ENCODE measurements around the gene CCNJ.

The CCNJ gene

GRCh38 chr10:96061232-96061631 is 17.8 kb downstream of the CCNJ start:
- DNase-seq, result no peak

GRCh38 chr10:96072674-96073073 is 29.3 kb downstream of the CCNJ start:
- DNase-seq, result no peak

GRCh38 chr10:96073722-96074121 is 30.3 kb downstream of the CCNJ start:
- no peak for DNase-seq

DNA sequence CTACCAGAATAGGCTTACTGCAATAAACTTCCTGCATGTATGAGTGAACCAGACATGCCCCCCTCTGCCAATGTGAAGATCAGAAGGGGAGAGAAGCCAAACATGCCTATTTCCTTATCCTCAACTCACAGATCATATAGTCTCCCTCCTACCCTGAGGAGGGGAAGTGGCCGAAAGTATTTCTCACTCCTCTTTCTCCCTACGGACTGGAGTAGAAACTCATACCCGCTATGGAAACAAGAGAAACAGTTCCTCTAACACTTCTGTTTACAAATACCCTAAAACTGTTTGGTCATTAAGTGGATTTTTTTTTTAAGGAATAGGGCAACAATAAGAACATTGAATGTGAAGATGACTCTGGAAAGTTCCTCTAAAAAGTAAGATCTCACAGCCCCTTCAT is 31.4 kb downstream of the CCNJ start:
- DNase-seq, result no peak

DNA sequence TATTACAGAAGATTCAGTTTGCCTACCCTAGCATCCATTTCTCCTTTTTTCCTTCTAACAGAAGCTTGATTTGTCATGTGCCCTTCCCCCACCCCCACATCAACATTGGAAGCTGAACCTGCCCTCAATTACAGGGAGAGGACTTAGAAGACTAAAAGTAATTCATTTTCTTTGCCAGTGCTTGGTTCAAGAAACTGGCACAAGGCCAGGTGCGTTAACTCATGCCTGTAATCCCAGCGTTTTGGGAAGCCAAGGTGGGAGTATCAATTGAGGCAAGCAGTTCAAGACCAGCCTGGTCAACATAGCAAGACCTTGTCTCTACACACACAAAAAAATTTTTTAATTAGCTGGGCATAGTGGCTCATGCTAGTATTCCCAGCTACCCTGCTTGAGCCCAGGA is 32.6 kb downstream of the CCNJ start:
- no peak for DNase-seq

DNA sequence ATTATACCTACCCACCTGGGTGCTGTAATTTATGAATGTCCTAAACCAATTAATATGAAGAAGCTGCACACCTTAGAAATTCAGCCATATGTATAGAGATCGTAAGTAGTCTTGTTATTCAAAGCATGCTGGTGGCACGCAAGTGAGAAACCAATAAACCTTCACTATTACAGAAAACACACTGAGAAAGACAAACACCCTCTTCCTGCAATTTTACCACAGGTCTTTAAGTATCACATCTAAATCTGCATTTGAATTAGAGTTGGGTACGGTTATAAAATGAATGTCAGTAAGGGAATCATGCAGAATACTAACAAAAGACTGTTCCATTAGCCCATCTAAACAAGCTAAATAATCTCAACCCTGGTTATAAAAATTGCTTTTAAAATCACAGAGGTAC is 33.8 kb downstream of the CCNJ start:
- no peak for DNase-seq

GRCh38 chr10:96082153-96082552 is 38.8 kb downstream of the CCNJ start:
- no peak for DNase-seq

DNA sequence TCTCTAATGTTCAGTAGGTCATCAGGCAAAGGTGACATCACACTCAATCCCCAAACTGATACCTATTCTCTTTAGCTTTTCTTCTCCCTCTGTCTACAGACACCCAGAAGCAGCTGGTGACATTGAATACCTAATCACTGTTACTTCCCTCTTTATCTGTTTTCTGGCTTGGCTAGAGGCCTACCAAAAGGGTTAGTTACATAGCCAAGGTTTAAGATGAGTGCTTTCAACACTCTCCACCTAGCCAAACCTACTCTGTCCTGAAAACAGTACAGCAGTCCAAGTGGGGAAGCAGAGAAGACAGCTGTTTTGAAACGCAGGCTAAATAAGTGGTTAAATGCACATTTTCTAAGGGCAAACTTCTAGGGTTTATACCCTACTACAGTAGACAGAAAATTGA is 39.4 kb downstream of the CCNJ start:
- DNase-seq, result no peak

- DNase-seq, result no peak
Measured at GRCh38 chr10:96089116-96089515, 45.7 kb downstream of the CCNJ start.

GRCh38 chr10:96089670-96090462 is 46.5 kb downstream of the CCNJ start:
- peak; percentile 55 to 88 for DNase-seq

- no peak for DNase-seq
Measured at GRCh38 chr10:96090463-96090800, 47.0 kb downstream of the CCNJ start.

GRCh38 chr10:96092999-96093767 is 49.8 kb downstream of the CCNJ start:
- DNase-seq, result no peak

DNA sequence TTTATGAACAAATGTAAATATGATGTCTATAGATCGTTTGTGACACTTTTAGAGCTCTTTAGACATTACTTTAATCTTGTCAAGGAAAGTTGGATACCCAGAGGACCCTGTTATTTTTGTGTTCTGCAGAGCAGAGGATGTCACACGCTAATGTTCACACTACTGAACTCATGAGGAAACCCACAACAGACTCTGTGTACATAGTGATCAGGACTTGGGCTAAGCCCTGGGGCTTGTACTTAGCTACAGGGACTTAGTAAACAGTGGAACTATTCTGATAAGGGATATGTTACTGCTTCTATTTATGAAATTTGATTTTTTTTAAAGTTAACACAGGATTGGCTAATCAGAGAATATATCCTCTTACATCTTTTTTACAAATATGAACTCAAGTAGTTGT is 50.6 kb downstream of the CCNJ start:
- no peak for DNase-seq

DNA sequence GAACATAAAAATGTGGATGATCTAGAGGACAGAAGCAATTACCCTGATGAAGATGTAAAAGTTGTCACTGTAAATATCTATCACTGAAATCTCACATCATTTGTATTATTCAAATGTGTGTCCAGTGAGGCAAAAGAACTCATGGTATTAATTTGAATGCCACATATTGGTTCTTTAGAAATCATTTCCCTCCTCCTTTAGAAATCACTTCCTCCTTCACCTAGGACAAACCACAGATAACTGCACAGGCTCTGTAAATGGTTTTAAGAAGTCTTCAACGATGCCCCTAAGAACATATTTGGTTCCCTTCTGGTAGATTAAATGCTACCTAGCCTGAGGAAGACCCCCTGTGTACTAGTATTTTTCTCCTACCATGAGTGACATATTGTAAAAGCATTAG is 53.6 kb downstream of the CCNJ start:
- no peak for DNase-seq

GRCh38 chr10:96097865-96098264 is 54.5 kb downstream of the CCNJ start:
- DNase-seq, result no peak

- DNase-seq, result no peak
Measured at GRCh38 chr10:96107623-96108038, 64.2 kb downstream of the CCNJ start.

All from NCI-H524 (cell line).